ENCODE data around the gene FRS2.

GRCh38 chr12:69423037-69423905, 46.9 kb upstream of the FRS2 start:
- no peak for TF ChIP-seq TEAD4 (IDR thresholded peaks at IDR 0.05; ENCODE audit: low read length)
- TF ChIP-seq TEAD4 (CRISPR knock-in tag; IDR thresholded peaks at IDR 0.05; ENCODE audit: borderline replicate concordance): no peak
- no peak for TF ChIP-seq BRD4 (IDR thresholded peaks at IDR 0.05)
- TF ChIP-seq CTCF (IDR thresholded peaks at IDR 0.05 in 2 of 3, conservative IDR thresholded peaks at IDR 0.05 in 1 of 3; ENCODE audit: insufficient read depth in 2 of 3, low read depth in 1 of 3, low read length in 3 of 3): no peak
- no peak for TF ChIP-seq SAP30 (IDR thresholded peaks at IDR 0.05; ENCODE audit: borderline replicate concordance, insufficient read depth, low read depth, low read length, poor library complexity, severe bottlenecking)
- TF ChIP-seq MCM7 (IDR thresholded peaks at IDR 0.05): no peak
- TF ChIP-seq ZFP91 (CRISPR knock-in tag; IDR thresholded peaks at IDR 0.05): no peak
- no peak for TF ChIP-seq E2F8 (IDR thresholded peaks at IDR 0.05; ENCODE audit: low read depth, partially characterized antibody)
- no peak for TF ChIP-seq HIVEP1 (CRISPR knock-in tag; IDR thresholded peaks at IDR 0.05)

All from K562 (cell line).